HEK293 (cell line): ENCODE measurements around the gene STX4.

Experiments used
- EGR2 ChIP-seq: fragments of 450-650 bp; formaldehyde crosslinking; IDR thresholded peaks from 2 replicates; pipeline ENCODE4 v1.5.1; 2016; ENCODE audit warnings: low read depth, missing biosample characterization, missing genetic modification characterization
- GLI2 ChIP-seq: fragments of 450-650 bp; formaldehyde crosslinking; IDR thresholded peaks from 2 replicates; pipeline ENCODE4; 2017; ENCODE audit warnings: missing biosample characterization, missing genetic modification characterization, low read depth, borderline replicate concordance
- GLIS2 ChIP-seq: fragments of 450-650 bp; formaldehyde crosslinking; IDR thresholded peaks from 2 replicates; pipeline ENCODE4 v1.5.1; 2016; ENCODE audit warnings: missing biosample characterization, missing genetic modification characterization
- KLF16 ChIP-seq: fragments of 450-650 bp; formaldehyde crosslinking; IDR thresholded peaks from 2 replicates; pipeline ENCODE4 v1.5.1; 2017; ENCODE audit warnings: missing biosample characterization, missing genetic modification characterization
- SP3 ChIP-seq: fragments of 450-650 bp; formaldehyde crosslinking; IDR thresholded peaks from 2 replicates; pipeline ENCODE4 v1.5.1; 2016; ENCODE audit warnings: missing biosample characterization, missing genetic modification characterization
- SP7 ChIP-seq: fragments of 450-650 bp; formaldehyde crosslinking; IDR thresholded peaks from 2 replicates; pipeline ENCODE4 v1.5.1; 2016; ENCODE audit warnings: missing biosample characterization, missing genetic modification characterization
- YY2 ChIP-seq: fragments of 450-650 bp; formaldehyde crosslinking; IDR thresholded peaks from 2 replicates; pipeline ENCODE4 v1.5.1; 2016; ENCODE audit warnings: missing biosample characterization, missing genetic modification characterization
- ZBTB1 ChIP-seq: fragments of 450-650 bp; formaldehyde crosslinking; IDR thresholded peaks from 2 replicates; pipeline ENCODE4 v1.5.1; 2016; ENCODE audit warnings: missing biosample characterization, missing genetic modification characterization
- ZBTB21 ChIP-seq: fragments of 450-650 bp; formaldehyde crosslinking; IDR thresholded peaks from 2 replicates; pipeline ENCODE4 v1.5.1; 2017; ENCODE audit warnings: missing biosample characterization, missing genetic modification characterization
- ZBTB48 ChIP-seq: fragments of 450-650 bp; formaldehyde crosslinking; IDR thresholded peaks from 2 replicates; pipeline ENCODE4 v1.5.1; 2016; ENCODE audit warnings: missing biosample characterization, missing genetic modification characterization
- ZIC2 ChIP-seq: fragments of 450-650 bp; formaldehyde crosslinking; IDR thresholded peaks from 2 replicates; pipeline ENCODE4 v1.5.1; 2016; ENCODE audit warnings: missing biosample characterization, missing genetic modification characterization
- ZNF140 ChIP-seq: fragments of 450-650 bp; formaldehyde crosslinking; IDR thresholded peaks from 2 replicates; pipeline ENCODE4 v1.5.1; 2016; ENCODE audit warnings: missing biosample characterization, missing genetic modification characterization
- ZNF155 ChIP-seq: fragments of 450-650 bp; formaldehyde crosslinking; IDR thresholded peaks from 2 replicates; pipeline ENCODE4 v1.5.1; 2016; ENCODE audit warnings: missing biosample characterization, missing genetic modification characterization
- ZNF341 ChIP-seq: fragments of 450-650 bp; formaldehyde crosslinking; IDR thresholded peaks from 2 replicates; pipeline ENCODE4; 2016; ENCODE audit warnings: low read depth, missing biosample characterization, missing genetic modification characterization
- ZNF473 ChIP-seq: fragments of 450-650 bp; formaldehyde crosslinking; IDR thresholded peaks from 2 replicates; pipeline ENCODE4 v1.5.1; 2017; ENCODE audit warnings: missing biosample characterization, missing genetic modification characterization
- ZNF48 ChIP-seq: fragments of 450-650 bp; formaldehyde crosslinking; IDR thresholded peaks from 2 replicates; pipeline ENCODE4 v1.5.1; 2016; ENCODE audit warnings: missing biosample characterization, missing genetic modification characterization
- ZNF600 ChIP-seq: fragments of 450-650 bp; formaldehyde crosslinking; IDR thresholded peaks from 2 replicates; pipeline ENCODE4 v1.5.1; 2016; ENCODE audit warnings: missing biosample characterization, missing genetic modification characterization
- ZNF645 ChIP-seq: fragments of 450-650 bp; formaldehyde crosslinking; IDR thresholded peaks from 2 replicates; pipeline ENCODE4; 2016; ENCODE audit warnings: missing biosample characterization, missing genetic modification characterization
- ZNF664 ChIP-seq: fragments of 450-650 bp; formaldehyde crosslinking; IDR thresholded peaks from 2 replicates; pipeline ENCODE4 v1.5.1; 2016; ENCODE audit warnings: missing biosample characterization, missing genetic modification characterization
- ZSCAN18 ChIP-seq: fragments of 450-650 bp; formaldehyde crosslinking; IDR thresholded peaks from 2 replicates; pipeline ENCODE4 v1.5.1; 2016; ENCODE audit warnings: missing biosample characterization, missing genetic modification characterization
- TF ChIP-seq, protein P1 (sequence below): fragments of 450-650 bp; formaldehyde crosslinking; IDR thresholded peaks from 2 replicates; pipeline ENCODE4 v1.5.1; 2016; ENCODE audit warnings: missing biosample characterization, missing genetic modification characterization
- TF ChIP-seq, protein P2 (sequence below): fragments of 450-650 bp; formaldehyde crosslinking; IDR thresholded peaks from 2 replicates; pipeline ENCODE4 v1.5.1; 2016; ENCODE audit warnings: missing biosample characterization, missing genetic modification characterization
- TF ChIP-seq, protein P3 (sequence below): fragments of 450-650 bp; formaldehyde crosslinking; IDR thresholded peaks from 2 replicates; pipeline ENCODE4 v1.5.1; 2016; ENCODE audit warnings: missing biosample characterization, missing genetic modification characterization

The STX4 gene

DNA sequence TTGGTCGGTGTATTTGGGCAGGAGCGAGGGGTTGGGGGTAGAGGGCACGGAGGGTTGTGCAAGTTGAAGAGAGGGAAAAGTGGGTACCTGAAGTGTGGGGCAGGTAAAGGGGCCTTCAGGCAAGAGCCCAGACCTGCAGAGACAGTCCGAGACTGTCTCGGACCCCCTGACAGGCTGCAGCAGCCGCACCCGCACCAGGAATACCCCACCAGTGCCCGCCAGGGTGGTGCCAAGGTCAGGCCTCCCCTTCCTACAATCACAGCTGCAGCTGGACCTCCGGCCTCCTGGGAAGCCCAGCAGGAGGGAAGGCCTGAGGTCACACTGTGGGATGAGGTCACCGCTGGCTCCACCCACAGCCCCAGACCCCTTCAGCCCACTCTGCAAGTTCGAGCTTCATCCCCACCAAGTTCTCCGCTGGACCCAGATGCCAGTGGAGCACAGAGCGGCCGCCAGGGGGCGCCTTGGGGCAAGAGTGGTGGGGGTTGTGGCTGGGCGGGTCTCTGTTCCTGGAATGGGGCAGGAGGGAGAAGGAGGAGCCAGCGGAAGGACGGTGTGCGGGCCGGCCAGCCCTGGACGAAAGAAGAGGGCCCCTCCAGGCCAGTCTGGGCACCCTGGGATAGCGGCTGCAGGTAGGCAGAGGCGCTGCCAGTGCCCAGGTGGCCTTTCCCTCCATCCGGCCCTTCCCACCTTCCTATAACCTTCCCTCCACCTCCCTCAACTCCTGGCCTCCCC, 48.5 kb upstream of the STX4 start, which contains the start of gene HSD3B7 (continued):
- TF ChIP-seq, protein P1, sequence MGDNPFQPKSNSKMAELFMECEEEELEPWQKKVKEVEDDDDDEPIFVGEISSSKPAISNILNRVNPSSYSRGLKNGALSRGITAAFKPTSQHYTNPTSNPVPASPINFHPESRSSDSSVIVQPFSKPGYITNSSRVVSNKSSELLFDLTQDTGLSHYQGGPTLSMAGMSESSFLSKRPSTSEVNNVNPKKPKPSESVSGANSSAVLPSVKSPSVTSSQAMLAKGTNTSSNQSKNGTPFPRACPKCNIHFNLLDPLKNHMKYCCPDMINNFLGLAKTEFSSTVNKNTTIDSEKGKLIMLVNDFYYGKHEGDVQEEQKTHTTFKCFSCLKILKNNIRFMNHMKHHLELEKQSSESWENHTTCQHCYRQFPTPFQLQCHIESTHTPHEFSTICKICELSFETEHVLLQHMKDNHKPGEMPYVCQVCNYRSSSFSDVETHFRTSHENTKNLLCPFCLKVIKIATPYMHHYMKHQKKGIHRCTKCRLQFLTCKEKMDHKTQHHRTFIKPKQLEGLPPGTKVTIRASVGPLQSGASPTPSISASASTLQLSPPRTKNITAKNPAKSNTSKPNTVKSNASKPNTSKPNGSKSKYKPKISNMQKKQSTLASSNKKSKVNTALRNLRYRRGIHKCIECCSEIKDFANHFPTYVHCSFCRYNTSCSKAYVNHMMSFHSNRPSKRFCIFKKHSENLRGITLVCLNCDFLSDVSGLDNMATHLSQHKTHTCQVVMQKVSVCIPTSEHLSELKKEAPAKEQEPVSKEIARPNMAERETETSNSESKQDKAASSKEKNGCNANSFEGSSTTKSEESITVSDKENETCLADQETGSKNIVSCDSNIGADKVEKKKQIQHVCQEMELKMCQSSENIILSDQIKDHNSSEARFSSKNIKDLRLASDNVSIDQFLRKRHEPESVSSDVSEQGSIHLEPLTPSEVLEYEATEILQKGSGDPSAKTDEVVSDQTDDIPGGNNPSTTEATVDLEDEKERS: no peak
- TF ChIP-seq ZNF341 (tag by site-specific recombination) (peak; percentile 49; the same call in 1 of the 2 replicates), SP7 (tag by site-specific recombination) (peak; percentile 79), GLI2 (tag by site-specific recombination) (no peak), KLF16 (tag by site-specific recombination) (0 out of 2 replicates have a peak, but pooled peaks have one; percentile 46), GLIS2 (tag by site-specific recombination) (peak; percentile 69), ZNF600 (tag by site-specific recombination) (peak; percentile 9; the same call in 1 of the 2 replicates), ZSCAN18 (tag by site-specific recombination) (no peak), ZBTB1 (no peak), ZNF645 (tag by site-specific recombination) (no peak), ZNF140 (no peak), ZBTB21 (tag by site-specific recombination) (0 out of 2 replicates have a peak, but pooled peaks have one; percentile 32), ZBTB48 (tag by site-specific recombination) (no peak), YY2 (tag by site-specific recombination) (no peak; the same call in none of the 2 replicates), ZNF48 (no peak), ZNF155 (tag by site-specific recombination) (no peak), ZNF473 (no peak), EGR2 (peak; percentile 81), ZIC2 (tag by site-specific recombination) (peak; percentile 49), ZNF664 (no peak), SP3 (peak; percentile 76)
- TF ChIP-seq, protein P2, sequence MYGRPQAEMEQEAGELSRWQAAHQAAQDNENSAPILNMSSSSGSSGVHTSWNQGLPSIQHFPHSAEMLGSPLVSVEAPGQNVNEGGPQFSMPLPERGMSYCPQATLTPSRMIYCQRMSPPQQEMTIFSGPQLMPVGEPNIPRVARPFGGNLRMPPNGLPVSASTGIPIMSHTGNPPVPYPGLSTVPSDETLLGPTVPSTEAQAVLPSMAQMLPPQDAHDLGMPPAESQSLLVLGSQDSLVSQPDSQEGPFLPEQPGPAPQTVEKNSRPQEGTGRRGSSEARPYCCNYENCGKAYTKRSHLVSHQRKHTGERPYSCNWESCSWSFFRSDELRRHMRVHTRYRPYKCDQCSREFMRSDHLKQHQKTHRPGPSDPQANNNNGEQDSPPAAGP (tag by site-specific recombination): peak; percentile 83
- TF ChIP-seq, protein P3, sequence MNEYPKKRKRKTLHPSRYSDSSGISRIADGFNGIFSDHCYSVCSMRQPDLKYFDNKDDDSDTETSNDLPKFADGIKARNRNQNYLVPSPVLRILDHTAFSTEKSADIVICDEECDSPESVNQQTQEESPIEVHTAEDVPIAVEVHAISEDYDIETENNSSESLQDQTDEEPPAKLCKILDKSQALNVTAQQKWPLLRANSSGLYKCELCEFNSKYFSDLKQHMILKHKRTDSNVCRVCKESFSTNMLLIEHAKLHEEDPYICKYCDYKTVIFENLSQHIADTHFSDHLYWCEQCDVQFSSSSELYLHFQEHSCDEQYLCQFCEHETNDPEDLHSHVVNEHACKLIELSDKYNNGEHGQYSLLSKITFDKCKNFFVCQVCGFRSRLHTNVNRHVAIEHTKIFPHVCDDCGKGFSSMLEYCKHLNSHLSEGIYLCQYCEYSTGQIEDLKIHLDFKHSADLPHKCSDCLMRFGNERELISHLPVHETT (tag by site-specific recombination): peak; percentile 75; the same call in 1 of the 2 replicates
- TF ChIP-seq, all 188 proteins: peak for 48
